DMS114 treated with DMSO at 0.1 percent for 48 hours (cell line): Measurements from ENCODE around the gene FAM171A2.

Source experiments
- DNase-seq: peaks from one replicate; lab custom pipeline; 2025; ENCODE audit not compliant: unreplicated experiment; lab: John Stamatoyannopoulos, UW

The FAM171A2 gene

DNA sequence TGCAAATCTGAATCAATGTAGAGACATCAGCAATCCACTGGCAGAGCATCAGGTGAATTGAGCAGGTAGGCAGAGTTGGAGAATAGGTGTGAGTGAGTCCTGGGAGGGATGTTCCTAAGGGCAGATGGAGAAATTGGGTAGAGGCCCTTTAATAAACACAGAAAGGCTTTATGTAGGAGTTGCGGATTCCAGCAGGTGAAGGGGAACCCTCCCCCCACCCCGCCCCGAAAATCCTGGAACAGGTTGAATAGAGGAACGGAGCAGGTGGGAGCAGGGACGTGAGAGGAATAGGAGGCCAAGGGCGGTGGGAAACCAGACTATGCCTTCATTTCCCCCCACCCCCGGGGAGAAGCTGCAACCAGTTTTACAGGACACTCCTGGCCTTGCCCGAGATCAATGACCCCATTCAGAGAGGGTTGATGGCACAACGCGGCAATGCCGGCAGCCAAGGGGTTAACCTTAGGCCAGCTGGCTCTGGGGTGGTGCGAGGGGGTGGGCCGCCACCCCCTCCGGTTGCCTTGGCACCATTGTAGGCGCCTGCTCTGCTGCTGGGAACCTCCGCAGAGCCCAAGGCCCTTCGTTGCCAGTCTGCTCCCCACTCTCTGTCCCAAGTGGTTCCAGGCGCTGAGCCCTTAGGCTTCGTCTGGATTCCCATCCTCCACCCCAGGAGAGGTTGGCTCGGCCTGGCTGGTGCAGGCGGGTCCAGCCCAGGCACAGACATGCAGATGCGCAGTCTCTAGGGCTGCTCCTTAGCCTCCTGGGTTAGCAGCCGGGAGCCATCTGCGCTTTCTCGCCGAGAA is 56.1 kb downstream of the FAM171A2 start:
- DNase-seq, result peak; percentile 13

DNA sequence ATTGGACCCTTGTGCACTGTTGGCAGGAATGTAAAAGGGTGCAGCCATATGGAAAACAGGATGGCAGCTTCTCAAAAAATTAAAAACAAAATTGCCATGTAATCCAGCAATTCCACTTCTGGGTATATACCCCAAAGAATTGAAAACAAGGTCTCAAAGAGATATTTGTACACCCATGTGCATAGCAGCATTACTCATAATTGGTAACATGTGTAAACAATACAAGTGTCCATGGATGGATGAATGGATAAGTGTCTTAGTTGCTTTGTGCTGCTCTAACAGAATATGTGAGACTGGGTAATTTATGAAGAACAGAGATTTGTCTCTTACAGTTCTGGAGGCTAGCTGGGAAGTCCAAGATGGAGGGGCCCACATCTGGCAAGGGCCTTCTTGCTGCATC is 59.0 kb downstream of the FAM171A2 start:
- DNase-seq, result no peak
